HCT116 (cell line): ENCODE data around the gene TDP1. TPM values are rescaled to one million over a fixed set of nuclear protein-coding genes. Genes with fewer than 3 reads are reported as not detected.

Experiments used
- ATAC-seq: fragments of 200-7000 bp; cut with Tn5 transposase; 2 replicates; pipeline ENCODE4 v1.9.1; 2020; ENCODE audit warnings: mild to moderate bottlenecking, moderate library complexity
- Bru-seq: library from RNA; stranded (reverse); fragments of 400-500 nt; gene quantifications from one replicate; lab custom pipeline; 2021; lab: Mats Ljungman, UMichigan
- BruChase-seq, 2 experiments: library from RNA; stranded (reverse); fragments of 400-500 nt; gene quantifications; one replicate each; lab custom pipeline; 2021; lab: Mats Ljungman, UMichigan
- BruUV-seq: library from RNA; stranded (reverse); fragments of 400-500 nt; replicated peaks from 2 replicates; lab custom pipeline; 2021; lab: Mats Ljungman, UMichigan
- CTCF ChIA-PET: fragments of 300-600 bp; sonication (Branson Sonifier 250); formaldehyde crosslinking; loops from one replicate; lab custom pipeline; 2021; ENCODE audit warnings: antibody characterized with exemption; lab: Charles Lee
- POLR2A ChIA-PET: fragments of 300-600, 350-600 bp; sonication (Branson Sonifier 250); formaldehyde crosslinking; loops from one replicate; lab custom pipeline; 2021; ENCODE audit warnings: antibody characterized with exemption; lab: Charles Lee
- RAD21 ChIA-PET, 2 experiments: fragments of 300-600 bp; sonication (Branson Sonifier 250); formaldehyde crosslinking; loops; one replicate each; lab custom pipeline; 2023; ENCODE audit warnings: low total read pairs in 2 of 2; ENCODE audit not compliant: uncharacterized antibody in 2 of 2, unreplicated experiment in 2 of 2, low non-redundant PET in 1 of 2; lab: Charles Lee
- DNase-seq: peaks from one replicate; pipeline ENCODE4 v3.0.0-alpha.2; 2010; ENCODE audit warnings: low read depth, low spot score
- H2AFZ ChIP-seq: fragments of 200-600 bp; shearing (Covaris generic), sonication (generic); 2 replicates; pipeline ENCODE4 v1.6.1; 2017; ENCODE audit warnings: low read depth, mixed run types, mixed read lengths, antibody characterized with exemption, low read length; ENCODE audit not compliant: poor library complexity, severe bottlenecking
- H3K27ac ChIP-seq: 2 replicates; pipeline ENCODE4 v1.5.1; 2012; ENCODE audit warnings: low read depth, low read length
- H3K27me3 ChIP-seq: fragments of 200-600 bp; sonication (generic); 2 replicates; pipeline ENCODE4 v1.6.1; 2016; ENCODE audit warnings: mixed run types, low read length, mixed read lengths; ENCODE audit not compliant: insufficient read depth
- H3K36me3 ChIP-seq, 2 experiments: fragments of 200-500 bp in 1 of 2; fragments of 200-600 bp in 1 of 2; sonication (Bioruptor generic) in 1 of 2; sonication (generic) in 1 of 2; 2 replicates each; pipeline versions ENCODE4 v1.5.1 to v1.6.1; 2014 to 2016; ENCODE audit warnings: low read length in 2 of 2, inconsistent platforms in 1 of 2, mixed read lengths in 1 of 2, mixed run types in 1 of 2; ENCODE audit not compliant: insufficient read depth in 2 of 2, control insufficient read depth in 1 of 2
- H3K4me1 ChIP-seq, 2 experiments: fragments of 200-600 bp in 1 of 2; sonication (generic) in 1 of 2; 2 replicates each; pipeline versions ENCODE4 v1.5.1 to v1.6.1; 2012 to 2017; ENCODE audit warnings: low read length in 2 of 2, inconsistent platforms in 1 of 2, mild to moderate bottlenecking in 1 of 2, mixed read lengths in 1 of 2, mixed run types in 1 of 2, moderate library complexity in 1 of 2; ENCODE audit not compliant: insufficient read depth in 2 of 2, control insufficient read depth in 1 of 2
- H3K4me2 ChIP-seq: fragments of 200-600 bp; sonication (generic); 2 replicates; pipeline ENCODE4 v1.6.1; 2017; ENCODE audit warnings: mixed run types, low read length, mixed read lengths
- H3K4me3 ChIP-seq, 2 experiments: fragments of 200-600 bp in 1 of 2; sonication (generic) in 1 of 2; replicated peaks in 1 of 2; 2 replicates each; pipeline ENCODE4 v1.5.1; 2011 to 2016; ENCODE audit warnings: low read length in 2 of 2, control low read depth in 1 of 2, low read depth in 1 of 2, mild to moderate bottlenecking in 1 of 2, mixed read lengths in 1 of 2, mixed run types in 1 of 2
- H3K79me2 ChIP-seq: fragments of 200-600 bp; sonication (generic); 2 replicates; pipeline ENCODE4 v1.6.1; 2017; ENCODE audit warnings: mild to moderate bottlenecking, mixed run types, low read length, moderate library complexity, mixed read lengths; ENCODE audit not compliant: insufficient read depth
- H3K9ac ChIP-seq: fragments of 200-600 bp; sonication (generic); 2 replicates; pipeline ENCODE4 v1.6.1; 2016; ENCODE audit warnings: low read length, mixed read lengths
- H3K9me2 ChIP-seq: fragments of 200-600 bp; sonication (generic), shearing (Covaris generic); 2 replicates; pipeline ENCODE4 v1.6.1; 2017; ENCODE audit warnings: mixed run types, mild to moderate bottlenecking, moderate library complexity; ENCODE audit not compliant: insufficient read depth
- H3K9me3 ChIP-seq, 2 experiments: fragments of 200-500 bp in 1 of 2; fragments of 200-600 bp in 1 of 2; sonication (Bioruptor generic) in 1 of 2; sonication (generic) in 1 of 2; 2 replicates each; pipeline ENCODE4 v1.6.1; 2014 to 2017; ENCODE audit warnings: low read length in 2 of 2, mixed read lengths in 2 of 2, inconsistent platforms in 1 of 2, low read depth in 1 of 2, mild to moderate bottlenecking in 1 of 2, mixed run types in 1 of 2, moderate library complexity in 1 of 2; ENCODE audit not compliant: control insufficient read depth in 1 of 2, insufficient read depth in 1 of 2
- H4K20me1 ChIP-seq: fragments of 200-600 bp; sonication (generic), shearing (Covaris generic); 2 replicates; pipeline ENCODE4 v1.6.1; 2017; ENCODE audit warnings: mixed run types, mild to moderate bottlenecking, moderate library complexity; ENCODE audit not compliant: insufficient read depth
- ELF1 ChIP-seq: IDR thresholded peaks from 2 replicates; pipeline ENCODE4 v1.6.1; 2012; ENCODE audit warnings: low read depth, borderline replicate concordance
- EZH2 ChIP-seq: fragments of 200-600 bp; sonication (generic); IDR thresholded peaks from 2 replicates; pipeline ENCODE4 v1.6.1; 2017; ENCODE audit warnings: antibody characterized with exemption, mixed run types
- EZH2phosphoT487 ChIP-seq: fragments of 200-600 bp; IDR thresholded peaks from 2 replicates; pipeline ENCODE4 v1.6.1; 2018; ENCODE audit warnings: antibody characterized with exemption, borderline replicate concordance
- FOSL1 ChIP-seq: IDR thresholded peaks from 2 replicates; pipeline ENCODE4 v1.6.1; 2012; ENCODE audit warnings: low read depth
- JUND ChIP-seq: IDR thresholded peaks from 2 replicates; pipeline ENCODE4 v1.6.1; 2012
- POLR2A ChIP-seq: IDR thresholded peaks from 2 replicates; pipeline ENCODE4 v1.7.0; 2011; ENCODE audit warnings: borderline replicate concordance; ENCODE audit not compliant: insufficient read depth, insufficient read length; ENCODE audit errors: extremely low read depth
- POLR2AphosphoS5 ChIP-seq: IDR thresholded peaks from 2 replicates; pipeline ENCODE4 v1.6.1; 2011; ENCODE audit warnings: mild to moderate bottlenecking, low read depth, low read length, moderate library complexity
- SP1 ChIP-seq: IDR thresholded peaks from 2 replicates; pipeline ENCODE4 v1.6.1; 2012; ENCODE audit warnings: low read depth
- SRF ChIP-seq: IDR thresholded peaks from 2 replicates; pipeline ENCODE4 v1.6.1; 2012; ENCODE audit warnings: low read depth
- TCF7L2 ChIP-seq: IDR thresholded peaks from 2 replicates; pipeline ENCODE4 v1.7.0; 2011; ENCODE audit warnings: borderline replicate concordance, inconsistent platforms; ENCODE audit not compliant: insufficient read depth, insufficient read length; ENCODE audit errors: extremely low read depth
- YY1 ChIP-seq: IDR thresholded peaks from 2 replicates; pipeline ENCODE4 v1.6.1; 2011; ENCODE audit warnings: low read length, low read depth, moderate library complexity, mild to moderate bottlenecking; ENCODE audit not compliant: insufficient replicate concordance; ENCODE audit errors: extremely low read depth
- ZNF274 ChIP-seq: fragments of 200-500 bp; sonication (Bioruptor generic); IDR thresholded peaks from 2 replicates; pipeline ENCODE4 v1.6.1; 2014; ENCODE audit warnings: mild to moderate bottlenecking, low read depth, low read length, inconsistent platforms
- intact Hi-C: fragments of 100-400 bp; cut with micrococcal nuclease; formaldehyde crosslinking; loops from 2 replicates; pipeline ENCODE4 v1.10.0; 2022
- long read RNA-seq: library from polyadenylated mRNA; unstranded; transcript quantifications from one replicate; pipeline ENCODE4 v2.0.0, GENCODE V29; 2021; ENCODE audit not compliant: unreplicated experiment
- polyA plus RNA-seq: library from polyadenylated mRNA; unstranded; fragments of >200 nt; gene quantifications from 2 replicates; pipeline ENCODE4 v1.2.1, GENCODE V29; 2012; ENCODE audit warnings: missing spikeins
- total RNA-seq: library from RNA; stranded (reverse); gene quantifications from one replicate; pipeline ENCODE4 v1.2.1, GENCODE V29; 2021; ENCODE audit not compliant: unreplicated experiment
- TF ChIP-seq, protein P1 (sequence below): IDR thresholded peaks from 2 replicates; pipeline ENCODE4 v1.6.1; 2012; ENCODE audit warnings: low read depth
- TF ChIP-seq, protein P2 (sequence below): IDR thresholded peaks from 2 replicates; pipeline ENCODE4 v1.6.1; 2012
- TF ChIP-seq, protein P3 (sequence below), 3 experiments: fragments of 200-600 bp in 1 of 3; sonication (generic) in 1 of 3; IDR thresholded peaks in 2 of 3; conservative IDR thresholded peaks in 1 of 3; 2 replicates each; pipeline ENCODE4 v1.5.1; 2012 to 2017; ENCODE audit warnings: low read depth in 2 of 3, low read length in 2 of 3, antibody characterized with exemption in 1 of 3, borderline replicate concordance in 1 of 3, control low read depth in 1 of 3, mild to moderate bottlenecking in 1 of 3, mixed read lengths in 1 of 3, mixed run types in 1 of 3, moderate library complexity in 1 of 3; ENCODE audit not compliant: insufficient read depth in 1 of 3
- TF ChIP-seq, protein P4 (sequence below): IDR thresholded peaks from 2 replicates; pipeline ENCODE4 v1.6.1; 2012

The TDP1 gene
- total RNA-seq (37.1 TPM), Bru-seq, nascent RNA (percentile 74 among the genes with signal in this experiment), BruChase-seq, experiment 1, labeled RNA remaining after a 6-hour chase (percentile 53 among the genes with signal in this experiment), BruChase-seq, experiment 2, labeled RNA remaining after a 2-hour chase (percentile 63 among the genes with signal in this experiment)
- 19.1 and 25.1 TPM in 2 replicates for polyA plus RNA-seq
- long read RNA-seq, transcript TDP1-203 (16 exons, 2,068 nt) = major isoform, 22 of 90 reads
- long read RNA-seq, transcript TDP1-201 (17 exons, 3,702 nt) = minor isoform, 6 of 90 reads
- long read RNA-seq, partial matches to known transcripts = 29 of 90 reads
- long read RNA-seq, other reads (novel, unspliced or antisense) = 31 of 90 reads

DNA sequence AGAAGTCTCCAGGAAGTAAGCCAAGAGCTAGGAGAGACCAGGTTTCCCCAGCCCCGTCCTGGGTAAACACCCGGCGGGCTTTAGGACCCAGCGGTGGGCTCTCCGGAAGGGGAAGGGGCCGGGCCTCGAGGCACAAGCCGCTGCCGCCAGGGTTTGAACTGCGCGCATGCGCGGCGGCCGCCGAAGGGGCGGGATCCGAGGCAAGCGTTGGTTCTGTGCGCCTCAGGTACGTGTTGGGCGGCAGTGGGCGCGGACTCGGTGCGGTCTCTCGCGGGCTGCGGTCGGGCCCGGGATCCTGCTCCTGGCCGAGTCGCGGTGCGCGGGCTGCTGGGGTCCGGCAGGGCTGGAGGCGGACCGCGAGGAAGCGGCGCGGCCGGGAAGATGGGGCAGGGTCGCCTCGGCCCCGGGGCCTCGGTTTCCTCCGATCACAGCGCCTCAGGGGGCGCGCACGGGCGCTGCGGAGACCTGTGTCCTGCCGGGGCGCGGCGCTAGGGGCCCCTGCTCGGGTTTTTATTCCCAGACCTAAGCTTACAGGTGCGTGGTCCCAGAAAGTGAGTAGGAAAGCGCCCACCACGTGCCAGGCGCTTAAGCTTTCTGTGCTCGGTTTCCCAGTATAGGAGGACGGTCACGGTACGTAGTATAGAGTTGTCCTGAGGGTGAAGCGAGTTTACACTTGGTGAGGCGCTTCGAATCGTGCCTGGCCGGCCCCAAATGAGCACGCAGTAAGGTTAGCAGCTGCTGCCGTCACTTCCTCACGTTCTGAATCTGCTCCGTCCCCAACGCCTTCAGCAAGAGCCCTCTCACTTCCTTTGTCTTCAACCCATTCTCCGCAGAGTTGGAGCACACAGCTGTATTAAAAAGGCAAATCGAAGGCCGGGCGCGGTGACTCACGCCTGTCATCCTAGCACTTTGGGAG, at the start of gene TDP1:
Gene TDP1 (plus strand): TSS at position 183 of the 916 bp plus-strand sequence. CDS start 7,188 bp downstream, outside the sequence.
- Histone ChIP-seq H3K9me3 (no peaks in the 10 kb centered on the region), H3K9ac (peak within 1 kb of the TSS; percentile 83), H3K4me2 (peak within 1 kb of the TSS; percentile 96), H3K36me3 (peaks cover 0 to 11% of the 10 kb centered on the region in 2 experiments; a peak in 2 of 4 replicates), H3K27me3 (no peaks in the 10 kb centered on the region), H3K4me3 (peak within 1 kb of the TSS; percentile 76 to 88), H4K20me1 (no peaks in the 10 kb centered on the region), H3K9me2 (no peaks in the 10 kb centered on the region), H3K4me1 (peaks cover 14 to 21% of the 10 kb centered on the region in 2 experiments; a peak in 3 of 4 replicates), H3K27ac (peak within 1 kb of the TSS; percentile 82), H3K79me2 (peaks cover 38% of the 10 kb centered on the region), H2AFZ (peak within 1 kb of the TSS; percentile 87)
- ChIA-PET POLR2A (interaction anchor here (0.6 to 2.9 kb wide), 4 partner anchors 10 to 170 kb away, joined by 3 to 13 read pairs (median 4); no protein-coding TSS in a partner anchor), CTCF (interaction anchor here (1.6 to 5.4 kb wide), 3 partner anchors 16 to 104 kb away, joined by 3 to 58 read pairs (median 7); no protein-coding TSS in a partner anchor), RAD21 (no interaction called here)
- DNase-seq (peak; percentile 91), ATAC-seq (peak; percentile 74)
- no TSS peak for BruUV-seq
- intact Hi-C loops = loop anchor here (5.0 to 10.0 kb wide), 2 partner anchors 101 to 531 kb away; no protein-coding TSS in a partner anchor
- TF ChIP-seq, protein P1, sequence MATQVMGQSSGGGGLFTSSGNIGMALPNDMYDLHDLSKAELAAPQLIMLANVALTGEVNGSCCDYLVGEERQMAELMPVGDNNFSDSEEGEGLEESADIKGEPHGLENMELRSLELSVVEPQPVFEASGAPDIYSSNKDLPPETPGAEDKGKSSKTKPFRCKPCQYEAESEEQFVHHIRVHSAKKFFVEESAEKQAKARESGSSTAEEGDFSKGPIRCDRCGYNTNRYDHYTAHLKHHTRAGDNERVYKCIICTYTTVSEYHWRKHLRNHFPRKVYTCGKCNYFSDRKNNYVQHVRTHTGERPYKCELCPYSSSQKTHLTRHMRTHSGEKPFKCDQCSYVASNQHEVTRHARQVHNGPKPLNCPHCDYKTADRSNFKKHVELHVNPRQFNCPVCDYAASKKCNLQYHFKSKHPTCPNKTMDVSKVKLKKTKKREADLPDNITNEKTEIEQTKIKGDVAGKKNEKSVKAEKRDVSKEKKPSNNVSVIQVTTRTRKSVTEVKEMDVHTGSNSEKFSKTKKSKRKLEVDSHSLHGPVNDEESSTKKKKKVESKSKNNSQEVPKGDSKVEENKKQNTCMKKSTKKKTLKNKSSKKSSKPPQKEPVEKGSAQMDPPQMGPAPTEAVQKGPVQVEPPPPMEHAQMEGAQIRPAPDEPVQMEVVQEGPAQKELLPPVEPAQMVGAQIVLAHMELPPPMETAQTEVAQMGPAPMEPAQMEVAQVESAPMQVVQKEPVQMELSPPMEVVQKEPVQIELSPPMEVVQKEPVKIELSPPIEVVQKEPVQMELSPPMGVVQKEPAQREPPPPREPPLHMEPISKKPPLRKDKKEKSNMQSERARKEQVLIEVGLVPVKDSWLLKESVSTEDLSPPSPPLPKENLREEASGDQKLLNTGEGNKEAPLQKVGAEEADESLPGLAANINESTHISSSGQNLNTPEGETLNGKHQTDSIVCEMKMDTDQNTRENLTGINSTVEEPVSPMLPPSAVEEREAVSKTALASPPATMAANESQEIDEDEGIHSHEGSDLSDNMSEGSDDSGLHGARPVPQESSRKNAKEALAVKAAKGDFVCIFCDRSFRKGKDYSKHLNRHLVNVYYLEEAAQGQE = no peak
- TF ChIP-seq EZH2phosphoT487 (no peak), POLR2AphosphoS5 (peak; percentile 92), SRF (no peak), JUND (no peak; the same call in 1 of the 2 replicates), YY1 (no peak), FOSL1 (peak; percentile 91), SP1 (peak; percentile 96), TCF7L2 (peak; percentile 69), POLR2A (peak; percentile 85), EZH2 (no peak), ELF1 (peak; percentile 76), ZNF274 (no peak)
- TF ChIP-seq, protein P2, sequence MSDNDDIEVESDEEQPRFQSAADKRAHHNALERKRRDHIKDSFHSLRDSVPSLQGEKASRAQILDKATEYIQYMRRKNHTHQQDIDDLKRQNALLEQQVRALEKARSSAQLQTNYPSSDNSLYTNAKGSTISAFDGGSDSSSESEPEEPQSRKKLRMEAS = peak; percentile 61
- TF ChIP-seq, protein P3, sequence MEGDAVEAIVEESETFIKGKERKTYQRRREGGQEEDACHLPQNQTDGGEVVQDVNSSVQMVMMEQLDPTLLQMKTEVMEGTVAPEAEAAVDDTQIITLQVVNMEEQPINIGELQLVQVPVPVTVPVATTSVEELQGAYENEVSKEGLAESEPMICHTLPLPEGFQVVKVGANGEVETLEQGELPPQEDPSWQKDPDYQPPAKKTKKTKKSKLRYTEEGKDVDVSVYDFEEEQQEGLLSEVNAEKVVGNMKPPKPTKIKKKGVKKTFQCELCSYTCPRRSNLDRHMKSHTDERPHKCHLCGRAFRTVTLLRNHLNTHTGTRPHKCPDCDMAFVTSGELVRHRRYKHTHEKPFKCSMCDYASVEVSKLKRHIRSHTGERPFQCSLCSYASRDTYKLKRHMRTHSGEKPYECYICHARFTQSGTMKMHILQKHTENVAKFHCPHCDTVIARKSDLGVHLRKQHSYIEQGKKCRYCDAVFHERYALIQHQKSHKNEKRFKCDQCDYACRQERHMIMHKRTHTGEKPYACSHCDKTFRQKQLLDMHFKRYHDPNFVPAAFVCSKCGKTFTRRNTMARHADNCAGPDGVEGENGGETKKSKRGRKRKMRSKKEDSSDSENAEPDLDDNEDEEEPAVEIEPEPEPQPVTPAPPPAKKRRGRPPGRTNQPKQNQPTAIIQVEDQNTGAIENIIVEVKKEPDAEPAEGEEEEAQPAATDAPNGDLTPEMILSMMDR (IDR thresholded peaks at IDR 0.05 in 2 of 3, conservative IDR thresholded peaks at IDR 0.05 in 1 of 3; ENCODE audit: borderline replicate concordance in 1 of 3, insufficient read depth in 1 of 3, low read depth in 2 of 3, low read length in 2 of 3) = no peak
- TF ChIP-seq, protein P4, sequence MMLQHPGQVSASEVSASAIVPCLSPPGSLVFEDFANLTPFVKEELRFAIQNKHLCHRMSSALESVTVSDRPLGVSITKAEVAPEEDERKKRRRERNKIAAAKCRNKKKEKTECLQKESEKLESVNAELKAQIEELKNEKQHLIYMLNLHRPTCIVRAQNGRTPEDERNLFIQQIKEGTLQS = no peak
